ENCODE measurements around the gene ACP7.

DNA sequence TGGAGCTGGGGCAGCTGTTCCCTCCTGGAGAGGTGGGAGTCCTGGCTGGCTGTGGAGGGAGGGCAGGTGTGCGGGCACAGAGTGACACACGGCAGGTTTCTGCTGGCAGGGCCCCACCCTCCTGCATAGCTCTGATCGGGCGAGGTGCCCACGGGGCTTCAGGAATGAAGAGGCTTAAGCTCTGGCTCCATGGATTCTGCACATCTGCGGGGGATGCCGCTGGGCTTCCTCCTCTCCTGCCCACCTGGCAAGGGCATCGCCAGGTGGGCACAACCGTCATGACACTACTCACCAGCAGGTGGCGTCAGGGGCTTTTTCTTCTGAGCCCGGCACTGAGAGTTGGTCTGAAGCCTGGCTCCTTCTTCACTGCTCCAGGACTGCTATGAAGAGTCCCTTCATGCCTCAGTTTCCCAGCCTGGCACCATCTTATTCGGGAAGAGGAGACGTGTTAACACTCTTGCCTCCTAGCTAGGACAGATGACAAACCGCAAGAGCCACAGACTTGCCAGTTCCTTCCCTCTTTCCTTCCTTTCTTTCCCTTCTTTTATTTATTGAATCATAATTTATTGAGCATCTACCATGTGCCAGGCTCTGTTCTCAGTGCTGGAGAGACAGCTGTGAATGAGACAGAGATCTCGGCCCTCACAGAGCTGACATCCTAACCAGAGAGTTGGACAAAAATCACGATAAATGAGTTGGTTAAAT is 26.2 kb downstream of the ACP7 start:
- TF ChIP-seq RBBP5 (IDR thresholded peaks at IDR 0.05; ENCODE audit: borderline replicate concordance, insufficient read depth, low read length, poor library complexity, severe bottlenecking) (no peak), HMG20A (CRISPR knock-in tag; conservative IDR thresholded peaks at IDR 0.05) (no peak), ZNF431 (CRISPR knock-in tag; IDR thresholded peaks at IDR 0.05) (no peak), CREB1 (IDR thresholded peaks at IDR 0.05) (no peak), CREB1 (CRISPR knock-in tag; IDR thresholded peaks at IDR 0.05) (no peak), PCBP1 (IDR thresholded peaks at IDR 0.05; ENCODE audit: low read depth, low read length, poor library complexity, severe bottlenecking) (no peak), U2AF2 (optimal IDR thresholded peaks at IDR 0.05; ENCODE audit: low read depth, low read length) (no peak), POLR3A (IDR thresholded peaks at IDR 0.05; ENCODE audit: borderline replicate concordance, extremely low read depth, insufficient read depth, insufficient read length) (no peak), FOXK2 (conservative IDR thresholded peaks at IDR 0.05 in 1 of 2, IDR thresholded peaks at IDR 0.05 in 1 of 2; ENCODE audit: low read depth in 2 of 2) (no peak), NFE2 (IDR thresholded peaks at IDR 0.05; ENCODE audit: low read depth) (no peak), TCF7L2 (IDR thresholded peaks at IDR 0.05; ENCODE audit: low read depth, low read length) (no peak)
- TF ChIP-seq, protein P1, sequence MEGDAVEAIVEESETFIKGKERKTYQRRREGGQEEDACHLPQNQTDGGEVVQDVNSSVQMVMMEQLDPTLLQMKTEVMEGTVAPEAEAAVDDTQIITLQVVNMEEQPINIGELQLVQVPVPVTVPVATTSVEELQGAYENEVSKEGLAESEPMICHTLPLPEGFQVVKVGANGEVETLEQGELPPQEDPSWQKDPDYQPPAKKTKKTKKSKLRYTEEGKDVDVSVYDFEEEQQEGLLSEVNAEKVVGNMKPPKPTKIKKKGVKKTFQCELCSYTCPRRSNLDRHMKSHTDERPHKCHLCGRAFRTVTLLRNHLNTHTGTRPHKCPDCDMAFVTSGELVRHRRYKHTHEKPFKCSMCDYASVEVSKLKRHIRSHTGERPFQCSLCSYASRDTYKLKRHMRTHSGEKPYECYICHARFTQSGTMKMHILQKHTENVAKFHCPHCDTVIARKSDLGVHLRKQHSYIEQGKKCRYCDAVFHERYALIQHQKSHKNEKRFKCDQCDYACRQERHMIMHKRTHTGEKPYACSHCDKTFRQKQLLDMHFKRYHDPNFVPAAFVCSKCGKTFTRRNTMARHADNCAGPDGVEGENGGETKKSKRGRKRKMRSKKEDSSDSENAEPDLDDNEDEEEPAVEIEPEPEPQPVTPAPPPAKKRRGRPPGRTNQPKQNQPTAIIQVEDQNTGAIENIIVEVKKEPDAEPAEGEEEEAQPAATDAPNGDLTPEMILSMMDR (IDR thresholded peaks at IDR 0.05 in 2 of 3, conservative IDR thresholded peaks at IDR 0.05 in 1 of 3; ENCODE audit: insufficient read depth in 2 of 3, low read depth in 1 of 3, low read length in 3 of 3), result peak; percentile 70 to 89 (median 79)
- TF ChIP-seq, protein P2, sequence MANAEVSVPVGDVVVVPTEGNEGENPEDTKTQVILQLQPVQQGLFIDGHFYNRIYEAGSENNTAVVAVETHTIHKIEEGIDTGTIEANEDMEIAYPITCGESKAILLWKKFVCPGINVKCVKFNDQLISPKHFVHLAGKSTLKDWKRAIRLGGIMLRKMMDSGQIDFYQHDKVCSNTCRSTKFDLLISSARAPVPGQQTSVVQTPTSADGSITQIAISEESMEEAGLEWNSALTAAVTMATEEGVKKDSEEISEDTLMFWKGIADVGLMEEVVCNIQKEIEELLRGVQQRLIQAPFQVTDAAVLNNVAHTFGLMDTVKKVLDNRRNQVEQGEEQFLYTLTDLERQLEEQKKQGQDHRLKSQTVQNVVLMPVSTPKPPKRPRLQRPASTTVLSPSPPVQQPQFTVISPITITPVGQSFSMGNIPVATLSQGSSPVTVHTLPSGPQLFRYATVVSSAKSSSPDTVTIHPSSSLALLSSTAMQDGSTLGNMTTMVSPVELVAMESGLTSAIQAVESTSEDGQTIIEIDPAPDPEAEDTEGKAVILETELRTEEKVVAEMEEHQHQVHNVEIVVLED (CRISPR knock-in tag; IDR thresholded peaks at IDR 0.05), result no peak

Data from K562 (cell line).